A549 treated with Hydrocortisone at 1 μM for 4 hours (cell line): ENCODE data around the gene CTSV. TPM values are rescaled to one million over a fixed set of nuclear protein-coding genes. Genes with fewer than 3 reads are reported as not detected.

Experiments
- total RNA-seq: library from RNA; stranded (reverse); fragments of 200-300 nt; extraction: Qiagen RNA extraction; gene quantifications from 5 replicates; pipeline ENCODE4 v1.2.3, GENCODE V29; 2022

The CTSV gene
- 12.9 to 15.2 TPM (median 14.4 TPM) in 5 replicates for total RNA-seq

DNA sequence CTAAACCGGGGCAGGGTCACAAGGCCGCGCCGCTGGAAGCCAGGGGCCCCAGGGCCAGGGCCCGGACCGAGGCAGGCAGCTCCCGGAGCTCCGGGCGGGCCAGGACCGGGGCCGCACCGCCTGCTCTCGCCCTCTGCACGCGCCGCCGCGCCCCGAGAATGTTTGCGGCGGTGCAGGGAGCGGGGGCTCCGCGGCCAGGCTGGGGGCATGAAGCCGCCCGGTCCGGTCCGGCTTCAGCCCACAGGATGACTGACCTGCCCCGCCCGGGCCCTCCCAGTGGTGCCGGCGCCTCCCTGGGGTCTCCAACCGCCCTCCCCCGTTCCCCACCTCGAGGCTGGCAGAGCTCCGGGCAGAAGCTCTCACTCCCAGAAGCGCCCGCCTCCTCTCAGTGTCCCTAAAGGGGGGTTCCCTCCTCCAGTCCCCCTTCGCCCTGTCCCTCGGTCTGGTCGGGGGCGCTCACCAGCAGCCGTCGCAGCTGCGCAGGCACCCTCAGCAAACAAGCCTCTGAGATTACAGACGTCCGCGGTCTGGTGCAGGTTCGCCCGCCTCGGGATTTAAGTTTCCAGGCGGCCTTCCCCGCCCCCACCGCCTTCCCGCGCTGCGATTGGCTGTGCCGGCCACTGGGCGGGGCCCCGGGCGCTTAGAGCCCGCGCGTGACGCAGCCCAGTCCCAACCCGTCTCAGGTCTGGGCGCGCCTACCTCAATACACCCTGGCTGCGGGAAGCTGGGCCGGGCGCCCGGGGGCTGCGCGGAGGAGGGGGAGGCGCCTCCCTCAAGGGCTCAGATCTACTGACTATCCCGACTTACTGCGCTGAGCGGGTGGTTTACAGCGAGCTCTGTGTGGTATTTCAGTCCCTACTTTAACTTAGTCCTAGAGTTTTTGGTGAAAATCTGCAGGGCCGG, at the start of gene CTSV:
Gene CTSV (minus strand): TSS at position 532 of the 903 bp plus-strand sequence. CDS start 1,099 bp downstream, outside the sequence.

Other genes starting within 250 kb of the CTSV start
- 1.1 to 2.5 TPM (median 2.1 TPM) in 5 replicates for gene ZNF782, start 184.6 kb downstream of the CTSV start, total RNA-seq
- gene NUTM2G, start 110.3 kb downstream of the CTSV start, total RNA-seq = not detected in 5 replicates